HepG2 (cell line): ENCODE data around the gene SGK1. TPM values are rescaled to one million over a fixed set of nuclear protein-coding genes. Genes with fewer than 3 reads are reported as not detected.

ENCODE experiments used
- CENPX ChIP-seq: sonication (generic); formaldehyde crosslinking; IDR thresholded peaks from 2 replicates; pipeline ENCODE4 v1.9.0; 2021; ENCODE audit warnings: mild to moderate bottlenecking, missing genetic modification reagents, moderate library complexity
- ELF4 ChIP-seq: sonication (generic); formaldehyde crosslinking; IDR thresholded peaks from 2 replicates; pipeline ENCODE4 v1.5.0; 2020; ENCODE audit warnings: missing genetic modification reagents, mild to moderate bottlenecking, moderate library complexity, borderline replicate concordance
- ETS1 ChIP-seq: sonication (generic); formaldehyde crosslinking; IDR thresholded peaks from 2 replicates; pipeline ENCODE4 v1.4.0; 2020; ENCODE audit warnings: missing genetic modification reagents
- FOXJ3 ChIP-seq: sonication (generic); formaldehyde crosslinking; IDR thresholded peaks from 2 replicates; pipeline ENCODE4 v1.4.0; 2020; ENCODE audit warnings: missing genetic modification reagents, mild to moderate bottlenecking, borderline replicate concordance
- FOXK2 ChIP-seq: fragments of 450-650 bp; IDR thresholded peaks from 2 replicates; pipeline ENCODE4 v1.6.1; 2016
- GATAD2A ChIP-seq: IDR thresholded peaks from 2 replicates; pipeline ENCODE4 v1.6.1; 2016
- ISX ChIP-seq: sonication (generic); formaldehyde crosslinking; conservative IDR thresholded peaks from 2 replicates; pipeline ENCODE4 v1.5.0; 2020; ENCODE audit warnings: missing genetic modification reagents
- KLF12 ChIP-seq: sonication (generic); formaldehyde crosslinking; IDR thresholded peaks from 2 replicates; pipeline ENCODE4 v1.4.0; 2020; ENCODE audit warnings: missing genetic modification reagents, borderline replicate concordance
- MED1 ChIP-seq: sonication (generic); formaldehyde crosslinking; IDR thresholded peaks from 2 replicates; pipeline ENCODE4 v1.4.0; 2020; ENCODE audit warnings: missing genetic modification reagents
- NONO ChIP-seq, 2 experiments: fragments of 450-650 bp in 1 of 2; sonication (generic) in 1 of 2; formaldehyde crosslinking in 1 of 2; IDR thresholded peaks in 1 of 2; conservative IDR thresholded peaks in 1 of 2; 2 replicates each; pipeline versions ENCODE4 v1.6.1 to v1.8.0; 2017 to 2022; ENCODE audit warnings: mild to moderate bottlenecking in 1 of 2, missing genetic modification reagents in 1 of 2, moderate library complexity in 1 of 2
- SOX6 ChIP-seq, 2 experiments: fragments of 450-650 bp in 1 of 2; sonication (generic) in 1 of 2; formaldehyde crosslinking in 1 of 2; IDR thresholded peaks; 2 replicates each; pipeline versions ENCODE4 v1.4.0 to v1.6.1; 2017 to 2020; ENCODE audit warnings: antibody characterized with exemption in 1 of 2, mild to moderate bottlenecking in 1 of 2, missing genetic modification reagents in 1 of 2
- SSRP1 ChIP-seq: IDR thresholded peaks from 2 replicates; pipeline ENCODE4 v1.6.1; 2016; ENCODE audit warnings: control low read depth
- TAF15 ChIP-seq: fragments of 200-400 bp; formaldehyde crosslinking; IDR thresholded peaks from one replicate; pipeline ENCODE4 v1.6.1; 2018; ENCODE audit warnings: mild to moderate bottlenecking, low read depth, low read length; ENCODE audit not compliant: poor library complexity, severe bottlenecking
- THAP11 ChIP-seq: IDR thresholded peaks from 2 replicates; pipeline ENCODE4 v1.6.1; 2016; ENCODE audit warnings: missing biosample characterization, missing genetic modification reagents
- THAP9 ChIP-seq: sonication (generic); formaldehyde crosslinking; IDR thresholded peaks from 2 replicates; pipeline ENCODE4; 2020; ENCODE audit warnings: missing genetic modification reagents, mild to moderate bottlenecking, borderline replicate concordance
- ZBTB43 ChIP-seq: sonication (generic); formaldehyde crosslinking; conservative IDR thresholded peaks from 2 replicates; pipeline ENCODE4 v1.4.0; 2020; ENCODE audit warnings: missing genetic modification reagents
- ZBTB44 ChIP-seq: sonication (generic); formaldehyde crosslinking; IDR thresholded peaks from 2 replicates; pipeline ENCODE4 v1.4.0; 2020; ENCODE audit warnings: missing genetic modification reagents
- ZFAT ChIP-seq: sonication (generic); formaldehyde crosslinking; conservative IDR thresholded peaks from 2 replicates; pipeline ENCODE4 v1.8.1; 2023; ENCODE audit warnings: missing genetic modification reagents, inconsistent platforms
- ZIK1 ChIP-seq: sonication (generic); formaldehyde crosslinking; IDR thresholded peaks from 2 replicates; pipeline ENCODE4 v1.5.0; 2020; ENCODE audit warnings: mild to moderate bottlenecking, low read depth, missing genetic modification reagents, borderline replicate concordance
- ZKSCAN1 ChIP-seq: fragments of 150-350 bp; IDR thresholded peaks from 2 replicates; pipeline ENCODE4 v1.6.1; 2014; ENCODE audit warnings: low read length
- ZNF12 ChIP-seq: sonication (generic); formaldehyde crosslinking; IDR thresholded peaks from 2 replicates; pipeline ENCODE4 v1.5.0; 2020; ENCODE audit warnings: missing genetic modification reagents
- ZNF513 ChIP-seq: sonication (generic); formaldehyde crosslinking; conservative IDR thresholded peaks from 2 replicates; pipeline ENCODE4 v1.5.0; 2020; ENCODE audit warnings: missing genetic modification reagents
- polyA plus RNA-seq, 8 experiments: library from polyadenylated mRNA; depleted of rRNA in 3 of 8; stranded (reverse) in 7 of 8; unstranded in 1 of 8; fragments of >200 nt; fragmentation: Illumina TruSeq in 4 of 8; extraction: Trizol in 4 of 8; gene quantifications; 2 replicates each; pipeline versions ENCODE4 v1.2.1 to v1.2.3, GENCODE V29; 2011 to 2016; ENCODE audit warnings: low read depth in 4 of 8, missing spikeins in 1 of 8, mixed read lengths in 1 of 8; ENCODE audit not compliant: insufficient read depth in 1 of 8
- total RNA-seq, 5 experiments: library from RNA; depleted of rRNA; stranded (reverse); fragments of >200 nt; fragmentation: Illumina TruSeq; extraction: Trizol; gene quantifications; 2 replicates each; pipeline ENCODE4 v1.2.3, GENCODE V29; 2016; ENCODE audit warnings: low read depth in 1 of 5

SGK1 gene
- total and polyA plus RNA-seq, 2 of the 13 experiments (the other 11 are each of a cell fraction or from before 2014, with no cell fraction given): 56.1 to 56.2 TPM

- TF ChIP-seq ZNF513 (CRISPR knock-in tag): no peak
- TF ChIP-seq KLF12 (CRISPR knock-in tag): no peak
- TF ChIP-seq ZKSCAN1: no peak
- TF ChIP-seq THAP11: 0 out of 2 replicates have a peak, but pooled peaks have one; percentile 21
- TF ChIP-seq FOXK2: no peak
- TF ChIP-seq SOX6 (IDR thresholded peaks at IDR 0.05): no peak
- TF ChIP-seq SOX6 (CRISPR knock-in tag; IDR thresholded peaks at IDR 0.05): peak; percentile 89
- TF ChIP-seq SSRP1: no peak
- no peak for TF ChIP-seq ETS1 (CRISPR knock-in tag)
- peak; percentile 97 for TF ChIP-seq ZBTB43
- TF ChIP-seq FOXJ3 (CRISPR knock-in tag): peak; percentile 39; the same call in 1 of the 2 replicates
- TF ChIP-seq TAF15: no peak
- no peak for TF ChIP-seq ZBTB44
- TF ChIP-seq CENPX: no peak
- TF ChIP-seq ZNF12: no peak
- no peak for TF ChIP-seq ZIK1 (CRISPR knock-in tag)
- peak; percentile 81 for TF ChIP-seq GATAD2A
- no peak for TF ChIP-seq ELF4
- TF ChIP-seq NONO (IDR thresholded peaks at IDR 0.05): no peak
- no peak for TF ChIP-seq NONO (CRISPR knock-in tag; conservative IDR thresholded peaks at IDR 0.05)
- peak; percentile 87 for TF ChIP-seq MED1
- no peak for TF ChIP-seq THAP9 (CRISPR knock-in tag)
- TF ChIP-seq ISX (CRISPR knock-in tag): no peak
- TF ChIP-seq ZFAT (CRISPR knock-in tag): no peak
Measured at GRCh38 chr6:134195164-134195906, 122.6 kb downstream of the SGK1 start (continued).
